Measurements from ENCODE around the gene LSM14B. TPM values are rescaled to one million over a fixed set of nuclear protein-coding genes. Genes with fewer than 3 reads are reported as not detected.

The LSM14B gene
- total RNA-seq, 1 experiment from 2014 or later, result 76.9 TPM

DNA sequence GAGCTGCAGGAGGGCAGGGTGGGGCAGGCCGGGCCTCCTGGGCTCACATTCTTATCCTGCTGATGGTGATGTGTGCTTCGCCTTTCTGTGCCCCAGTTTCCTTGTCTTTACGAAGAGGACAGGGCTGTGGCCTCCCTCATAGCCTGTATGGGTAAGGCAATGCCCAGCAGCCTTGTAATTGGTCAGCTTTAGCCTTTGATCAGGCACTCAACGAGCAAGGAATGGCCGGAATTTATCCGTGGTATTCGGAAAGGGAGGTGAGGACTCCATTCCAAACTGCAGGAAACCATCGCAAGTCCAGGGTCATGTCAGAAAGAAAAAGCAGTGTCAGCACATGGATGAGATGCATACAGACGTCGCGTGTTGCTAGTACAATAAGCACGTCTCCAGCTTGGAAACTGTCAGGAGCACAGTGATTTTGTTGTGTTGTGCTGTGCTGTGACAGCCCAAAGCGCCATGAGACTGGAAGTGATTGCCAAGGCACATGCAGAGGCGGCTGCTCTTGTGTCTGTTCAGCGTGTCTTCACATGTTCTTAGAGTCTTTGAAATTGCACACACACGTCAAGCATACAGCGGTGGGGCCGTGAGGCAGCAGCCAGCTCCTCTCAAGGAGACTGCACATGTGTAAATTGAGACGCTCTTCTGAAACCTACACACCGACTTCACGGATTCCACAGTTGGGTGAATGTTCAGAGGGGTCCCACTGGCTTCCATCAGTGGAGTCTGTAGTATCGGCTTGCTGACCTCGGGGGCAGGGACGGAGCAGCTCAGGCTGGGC, 27.4 kb downstream of the LSM14B start:
- CTCF ChIA-PET, result no interaction called here
- H3K9me3 Mint-ChIP-seq (ENCODE audit: low read depth, unreplicated experiment), result peaks cover 9% of the 10 kb centered on the region
- H3K27ac Mint-ChIP-seq (ENCODE audit: unreplicated experiment), result no peak overlapping the region
- peaks cover 47% of the 10 kb centered on the region for H3K36me3 Mint-ChIP-seq (ENCODE audit: insufficient read depth, unreplicated experiment)
- H3K4me3 Mint-ChIP-seq (ENCODE audit: low read depth, unreplicated experiment), result no peak overlapping the region
- BruUV-seq (replicated peaks), result no TSS peak
- TF ChIP-seq, protein P1, sequence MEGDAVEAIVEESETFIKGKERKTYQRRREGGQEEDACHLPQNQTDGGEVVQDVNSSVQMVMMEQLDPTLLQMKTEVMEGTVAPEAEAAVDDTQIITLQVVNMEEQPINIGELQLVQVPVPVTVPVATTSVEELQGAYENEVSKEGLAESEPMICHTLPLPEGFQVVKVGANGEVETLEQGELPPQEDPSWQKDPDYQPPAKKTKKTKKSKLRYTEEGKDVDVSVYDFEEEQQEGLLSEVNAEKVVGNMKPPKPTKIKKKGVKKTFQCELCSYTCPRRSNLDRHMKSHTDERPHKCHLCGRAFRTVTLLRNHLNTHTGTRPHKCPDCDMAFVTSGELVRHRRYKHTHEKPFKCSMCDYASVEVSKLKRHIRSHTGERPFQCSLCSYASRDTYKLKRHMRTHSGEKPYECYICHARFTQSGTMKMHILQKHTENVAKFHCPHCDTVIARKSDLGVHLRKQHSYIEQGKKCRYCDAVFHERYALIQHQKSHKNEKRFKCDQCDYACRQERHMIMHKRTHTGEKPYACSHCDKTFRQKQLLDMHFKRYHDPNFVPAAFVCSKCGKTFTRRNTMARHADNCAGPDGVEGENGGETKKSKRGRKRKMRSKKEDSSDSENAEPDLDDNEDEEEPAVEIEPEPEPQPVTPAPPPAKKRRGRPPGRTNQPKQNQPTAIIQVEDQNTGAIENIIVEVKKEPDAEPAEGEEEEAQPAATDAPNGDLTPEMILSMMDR (IDR thresholded peaks at IDR 0.05; ENCODE audit: unreplicated experiment), result no peak
- DNase-seq, result no peak
- no peaks in the 10 kb centered on the region for H3K27me3 Mint-ChIP-seq (ENCODE audit: unreplicated experiment)
- intact Hi-C loops (cut with micrococcal nuclease; ENCODE audit: unreplicated experiment), result no loop called here
- peaks cover 25% of the 10 kb centered on the region for H3K4me1 Mint-ChIP-seq (ENCODE audit: low read depth, unreplicated experiment)

DNA sequence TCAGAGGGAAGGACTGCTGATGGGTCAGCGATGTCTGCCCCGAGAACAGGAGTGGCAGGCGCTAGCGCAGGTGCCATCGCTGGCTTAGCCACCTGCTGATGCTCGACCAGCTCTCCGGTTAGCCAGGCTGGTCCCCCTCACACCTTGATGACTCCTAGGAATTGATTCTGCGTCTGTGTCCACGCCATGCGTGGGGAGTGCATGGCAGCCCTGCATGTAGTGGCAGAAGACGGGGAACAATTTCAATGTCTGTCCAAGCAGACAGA, 28.0 kb downstream of the LSM14B start:
- BruUV-seq (replicated peaks), result no TSS peak
- Mint-ChIP-seq H3K27ac (ENCODE audit: unreplicated experiment) (no peak overlapping the region), H3K36me3 (ENCODE audit: insufficient read depth, unreplicated experiment) (peaks cover 45% of the 10 kb centered on the region), H3K4me1 (ENCODE audit: low read depth, unreplicated experiment) (peaks cover 25% of the 10 kb centered on the region), H3K9me3 (ENCODE audit: low read depth, unreplicated experiment) (peaks cover 9% of the 10 kb centered on the region), H3K27me3 (ENCODE audit: unreplicated experiment) (no peaks in the 10 kb centered on the region), H3K4me3 (ENCODE audit: low read depth, unreplicated experiment) (no peak overlapping the region)
- DNase-seq, result no peak
- TF ChIP-seq, protein P1 (IDR thresholded peaks at IDR 0.05; ENCODE audit: unreplicated experiment), result no peak
- CTCF ChIA-PET, result no interaction called here
- intact Hi-C loops (cut with micrococcal nuclease; ENCODE audit: unreplicated experiment), result no loop called here

DNA sequence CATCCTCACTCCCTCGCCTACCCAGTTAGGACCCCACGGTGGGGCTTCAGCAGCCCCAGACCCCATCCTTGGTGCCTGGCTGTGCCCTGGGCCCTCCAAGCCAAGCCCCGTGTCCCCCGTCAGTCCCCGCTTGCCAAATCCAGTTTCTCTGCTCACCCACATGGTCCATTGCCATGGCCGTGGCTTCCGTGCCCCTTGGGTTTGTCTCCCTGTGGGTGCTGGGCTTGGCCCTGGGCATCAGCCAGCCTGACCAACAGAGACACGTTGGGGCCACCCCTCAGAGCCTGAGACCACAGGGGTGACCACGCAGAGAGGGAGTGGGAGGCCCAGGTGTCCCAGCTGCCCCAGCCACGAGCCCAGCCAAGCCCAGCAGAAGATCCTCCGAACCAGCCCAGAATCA, 28.9 kb downstream of the LSM14B start:
- BruUV-seq (replicated peaks), result no TSS peak
- peaks cover 39% of the 10 kb centered on the region for H3K36me3 Mint-ChIP-seq (ENCODE audit: insufficient read depth, unreplicated experiment)
- H3K4me3 Mint-ChIP-seq (ENCODE audit: low read depth, unreplicated experiment), result no peak overlapping the region
- no peak for DNase-seq
- H3K27me3 Mint-ChIP-seq (ENCODE audit: unreplicated experiment), result no peaks in the 10 kb centered on the region
- peaks cover 9% of the 10 kb centered on the region for H3K9me3 Mint-ChIP-seq (ENCODE audit: low read depth, unreplicated experiment)
- TF ChIP-seq, protein P1 (IDR thresholded peaks at IDR 0.05; ENCODE audit: unreplicated experiment), result no peak
- no peak overlapping the region for H3K27ac Mint-ChIP-seq (ENCODE audit: unreplicated experiment)
- CTCF ChIA-PET, result no interaction called here
- intact Hi-C loops (cut with micrococcal nuclease; ENCODE audit: unreplicated experiment), result no loop called here
- H3K4me1 Mint-ChIP-seq (ENCODE audit: low read depth, unreplicated experiment), result peaks cover 26% of the 10 kb centered on the region

DNA sequence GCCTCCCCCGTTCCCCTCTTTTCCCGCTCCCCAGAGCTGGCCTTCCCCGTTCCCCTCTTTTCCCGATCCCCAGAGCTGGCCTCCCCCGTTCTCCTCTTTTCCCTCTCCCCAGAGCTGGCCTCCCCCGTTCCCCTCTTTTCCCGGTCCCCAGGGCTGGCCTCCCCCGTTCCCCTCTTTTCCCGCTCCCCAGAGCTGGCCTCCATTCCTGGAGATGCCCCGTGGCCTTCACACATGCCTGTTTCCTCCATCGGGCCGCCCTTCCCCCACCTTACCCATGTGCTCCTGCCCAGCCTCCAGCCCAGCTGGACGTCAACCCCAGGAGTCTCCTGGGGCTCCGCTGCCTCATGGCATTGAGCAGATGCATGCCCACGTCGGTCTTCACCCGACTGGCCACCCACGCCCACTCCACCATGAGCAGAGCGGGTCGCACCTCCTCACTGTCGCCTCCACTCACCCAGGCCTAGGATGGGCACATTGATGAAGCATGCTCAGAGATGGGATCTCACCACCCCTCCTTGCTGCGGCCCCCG, 29.6 kb downstream of the LSM14B start:
- Mint-ChIP-seq H3K27me3 (ENCODE audit: unreplicated experiment) (no peaks in the 10 kb centered on the region), H3K4me1 (ENCODE audit: low read depth, unreplicated experiment) (peaks cover 26% of the 10 kb centered on the region), H3K4me3 (ENCODE audit: low read depth, unreplicated experiment) (no peak overlapping the region), H3K9me3 (ENCODE audit: low read depth, unreplicated experiment) (peaks cover 9% of the 10 kb centered on the region), H3K27ac (ENCODE audit: unreplicated experiment) (no peak overlapping the region), H3K36me3 (ENCODE audit: insufficient read depth, unreplicated experiment) (peaks cover 39% of the 10 kb centered on the region)
- intact Hi-C loops (cut with micrococcal nuclease; ENCODE audit: unreplicated experiment), result no loop called here
- TF ChIP-seq, protein P1 (IDR thresholded peaks at IDR 0.05; ENCODE audit: unreplicated experiment), result no peak
- BruUV-seq (replicated peaks), result no TSS peak
- CTCF ChIA-PET, result no interaction called here
- no peak for DNase-seq

All from Calu3 (cell line).